Endothelial cell of umbilical vein (primary cell): ENCODE data around the gene RNASE13. TPM values are rescaled to one million over a fixed set of nuclear protein-coding genes. Genes with fewer than 3 reads are reported as not detected.

Experiments
- BruUV-seq: library from RNA; stranded (reverse); fragments of 400-500 nt; replicated peaks from 2 replicates; lab custom pipeline; 2021; lab: Mats Ljungman, UMichigan
- CTCF ChIA-PET: fragments of 300-600, 350-600 bp; sonication (Branson Sonifier 250); formaldehyde crosslinking; loops from one replicate; lab custom pipeline; 2021; ENCODE audit warnings: antibody characterized with exemption, inconsistent platforms; lab: Charles Lee
- POLR2A ChIA-PET: fragments of 300-600, 350-600 bp; sonication (Branson Sonifier 250); formaldehyde crosslinking; loops from one replicate; lab custom pipeline; 2021; ENCODE audit warnings: antibody characterized with exemption, inconsistent platforms; lab: Charles Lee
- DNase-seq: peaks from one replicate; pipeline ENCODE4 v3.0.0-alpha.2; 2011; ENCODE audit warnings: low read depth, low spot score
- FAIRE-seq: peaks from 2 replicates; lab custom pipeline; 2011; peaks lifted over from hg19 to GRCh38; lab: Jason Lieb, UNC
- H2AFZ ChIP-seq: 2 replicates; pipeline ENCODE4 v1.6.0; 2012; ENCODE audit warnings: low read depth, low read length, control low read depth, inconsistent platforms
- H3K27ac ChIP-seq: 2 replicates; pipeline ENCODE4 v1.5.1; 2011; ENCODE audit warnings: low read depth, mild to moderate bottlenecking, control low read depth, low read length, moderate library complexity; ENCODE audit not compliant: insufficient read depth
- H3K27me3 ChIP-seq, 2 experiments: 2 replicates each; pipeline versions ENCODE4 v1.6.0 to v1.6.1; 2011; ENCODE audit warnings: low read length in 2 of 2, mixed read lengths in 1 of 2; ENCODE audit not compliant: control insufficient read depth in 2 of 2, insufficient read depth in 2 of 2
- H3K36me3 ChIP-seq, 2 experiments: 2 replicates in 1 of 2; 3 replicates in 1 of 2; pipeline ENCODE4 v1.5.1; 2011; ENCODE audit warnings: low read length in 2 of 2, mild to moderate bottlenecking in 1 of 2, moderate library complexity in 1 of 2; ENCODE audit not compliant: control insufficient read depth in 2 of 2, insufficient read depth in 2 of 2; ENCODE audit errors: extremely low read depth in 1 of 2
- H3K4me1 ChIP-seq: 3 replicates; pipeline ENCODE4 v1.5.1; 2011; ENCODE audit warnings: mild to moderate bottlenecking, low read length; ENCODE audit not compliant: control insufficient read depth, insufficient read depth; ENCODE audit errors: extremely low read depth
- H3K4me2 ChIP-seq: 2 replicates; pipeline ENCODE4 v1.6.1; 2011; ENCODE audit warnings: low read length, control low read depth, mixed read lengths; ENCODE audit not compliant: insufficient read depth
- H3K4me3 ChIP-seq, 3 experiments: fragments of 200-600 bp in 1 of 3; sonication (generic), shearing (Covaris generic) in 1 of 3; replicated peaks in 1 of 3; 2 replicates each; pipeline ENCODE4 v1.5.1; 2011 to 2016; ENCODE audit warnings: control low read depth in 3 of 3, low read length in 3 of 3, mild to moderate bottlenecking in 2 of 3, inconsistent platforms in 1 of 3, low read depth in 1 of 3, moderate library complexity in 1 of 3; ENCODE audit not compliant: insufficient read depth in 1 of 3
- H3K79me2 ChIP-seq: 2 replicates; pipeline ENCODE4 v1.6.0; 2012; ENCODE audit warnings: low read length, inconsistent platforms; ENCODE audit not compliant: control insufficient read depth, insufficient read depth
- H3K9ac ChIP-seq: replicated peaks from 2 replicates; pipeline ENCODE3; 2011; ENCODE audit warnings: low read length, control low read depth; ENCODE audit not compliant: insufficient read depth; ENCODE audit errors: extremely low read depth
- H3K9me1 ChIP-seq: replicated peaks from 3 replicates; pipeline ENCODE4 v1.6.0; 2011; ENCODE audit warnings: mild to moderate bottlenecking, low read length; ENCODE audit not compliant: control insufficient read depth, insufficient read depth; ENCODE audit errors: extremely low read depth
- H3K9me3 ChIP-seq: replicated peaks from 2 replicates; pipeline ENCODE4 v1.5.1; 2012; ENCODE audit warnings: low read length, inconsistent platforms; ENCODE audit not compliant: control insufficient read depth, insufficient read depth
- H4K20me1 ChIP-seq: replicated peaks from 2 replicates; pipeline ENCODE3; 2011; ENCODE audit warnings: mild to moderate bottlenecking, low read length; ENCODE audit not compliant: control insufficient read depth, insufficient read depth; ENCODE audit errors: extremely low read depth
- CTCF ChIP-seq, 2 donors: IDR thresholded peaks; 1 replicate in 1 of 2; 2 replicates in 1 of 2; pipeline ENCODE4 v1.5.1; 2011; ENCODE audit warnings: low read length in 2 of 2, mild to moderate bottlenecking in 2 of 2, moderate library complexity in 2 of 2, control low read depth in 1 of 2, inconsistent platforms in 1 of 2, low read depth in 1 of 2; ENCODE audit not compliant: insufficient read depth in 1 of 2; ENCODE audit errors: extremely low read depth in 1 of 2
- EZH2 ChIP-seq: IDR thresholded peaks from 2 replicates; pipeline ENCODE4 v1.6.1; 2012; ENCODE audit warnings: borderline replicate concordance, low read depth, mild to moderate bottlenecking, moderate library complexity, low read length, inconsistent platforms; ENCODE audit not compliant: severe bottlenecking
- FOS ChIP-seq: IDR thresholded peaks from 2 replicates; pipeline ENCODE4 v1.6.1; 2011; ENCODE audit warnings: mild to moderate bottlenecking, low read length, moderate library complexity, borderline replicate concordance; ENCODE audit not compliant: insufficient read depth
- GATA2 ChIP-seq: IDR thresholded peaks from 2 replicates; pipeline ENCODE4 v1.7.0; 2011; ENCODE audit warnings: low read depth, mild to moderate bottlenecking, moderate library complexity, mixed read lengths, low read length; ENCODE audit not compliant: insufficient read length, insufficient read depth
- JUN ChIP-seq: IDR thresholded peaks from 2 replicates; pipeline ENCODE4 v1.6.1; 2011; ENCODE audit warnings: borderline replicate concordance, low read depth; ENCODE audit not compliant: insufficient read length, insufficient read depth
- MAX ChIP-seq: IDR thresholded peaks from 2 replicates; pipeline ENCODE4 v1.6.1; 2011; ENCODE audit not compliant: insufficient read depth, insufficient read length
- MYC ChIP-seq: IDR thresholded peaks from one replicate; pipeline ENCODE4 v1.6.1; 2011; ENCODE audit warnings: mild to moderate bottlenecking, low read depth, low read length
- POLR2A ChIP-seq: IDR thresholded peaks from 2 replicates; pipeline ENCODE4 v1.6.1; 2012; ENCODE audit warnings: low read depth, mild to moderate bottlenecking, control low read depth, low read length
- POLR2AphosphoS5 ChIP-seq: IDR thresholded peaks from 2 replicates; pipeline ENCODE4 v1.6.1; 2012; ENCODE audit warnings: low read depth, mild to moderate bottlenecking, control low read depth, low read length, moderate library complexity; ENCODE audit not compliant: insufficient read depth
- dilution Hi-C: fragments of 300-500 bp; cut with MboI; formaldehyde crosslinking; loops from one replicate; pipeline ENCODE4 v1.15.0; 2019; ENCODE audit warnings: low sequenced_read_pairs; ENCODE audit not compliant: extremely low pct_ligation_motif_present
- intact Hi-C: fragments of 100-400 bp; cut with micrococcal nuclease; formaldehyde crosslinking; loops from one replicate; pipeline ENCODE4 v1.10.0; 2022
- polyA plus RNA-seq, 4 experiments: library from polyadenylated mRNA; depleted of rRNA in 3 of 4; stranded (reverse) in 3 of 4; unstranded in 1 of 4; fragments of >200 nt; gene quantifications; 2 replicates each; pipeline versions ENCODE4 v1.2.1 to v1.2.3, GENCODE V29; 2011 to 2012; ENCODE audit warnings: missing spikeins in 1 of 4
- total RNA-seq: library from RNA; stranded (reverse); gene quantifications from 2 replicates; pipeline ENCODE4 v1.2.3, GENCODE V29; 2021

Gene RNASE13
- total and polyA plus RNA-seq, 2 donors (not counting 3 experiments of a cell fraction or from before 2014, with no cell fraction given), result not detected

- intact Hi-C loops (no loop called here), dilution Hi-C loops (no loop called here)
- Histone ChIP-seq H3K27me3 (no peaks in the 10 kb centered on the region), H3K4me3 (no peak overlapping the region), H3K9me3 (no peaks in the 10 kb centered on the region), H3K9ac (no peak overlapping the region), H3K9me1 (no peaks in the 10 kb centered on the region), H3K4me2 (no peak overlapping the region), H3K79me2 (no peaks in the 10 kb centered on the region), H3K27ac (no peak overlapping the region), H4K20me1 (no peaks in the 10 kb centered on the region), H2AFZ (no peak overlapping the region), H3K36me3 (no peaks in the 10 kb centered on the region), H3K4me1 (no peaks in the 10 kb centered on the region)
- DNase-seq (no peak), FAIRE-seq (no peak)
- no TSS peak for BruUV-seq
- POLR2A ChIA-PET, result no interaction called here
- TF ChIP-seq FOS (no peak), MAX (no peak), POLR2AphosphoS5 (no peak), MYC (no peak), POLR2A (no peak), CTCF (IDR thresholded peaks at IDR 0.05; ENCODE audit: extremely low read depth in 1 of 2, insufficient read depth in 1 of 2, low read depth in 1 of 2, low read length in 2 of 2) (no peak), GATA2 (no peak), EZH2 (no peak), JUN (no peak)
- CTCF ChIA-PET, result interaction anchor here (0.7 to 2.9 kb wide), 5 partner anchors 10 to 43 kb away, joined by 3 to 42 read pairs (median 5); no protein-coding TSS in a partner anchor
Measured at GRCh38 chr14:21003788-21004346, 30.7 kb downstream of the RNASE13 start.
